SHP77 (cell line): ENCODE results near the gene HIPK4.
"Not testable (repeated sequence)": the region's sequence is repeated elsewhere in the genome, so short reads cannot be mapped to it uniquely, and the experiment has no call there.

ENCODE experiments used
- DNase-seq, 2 experiments: peaks; one replicate each; lab custom pipeline; 2025; lab: John Stamatoyannopoulos, UW

HIPK4 gene

GRCh38 chr19:40417643-40417981 is 27.6 kb upstream of the HIPK4 start:
- DNase-seq, result no peak

GRCh38 chr19:40416918-40417642 is 27.1 kb upstream of the HIPK4 start:
- DNase-seq, result no peak

- DNase-seq, result no peak
Measured at GRCh38 chr19:40415768-40416167, 25.8 kb upstream of the HIPK4 start.

DNA sequence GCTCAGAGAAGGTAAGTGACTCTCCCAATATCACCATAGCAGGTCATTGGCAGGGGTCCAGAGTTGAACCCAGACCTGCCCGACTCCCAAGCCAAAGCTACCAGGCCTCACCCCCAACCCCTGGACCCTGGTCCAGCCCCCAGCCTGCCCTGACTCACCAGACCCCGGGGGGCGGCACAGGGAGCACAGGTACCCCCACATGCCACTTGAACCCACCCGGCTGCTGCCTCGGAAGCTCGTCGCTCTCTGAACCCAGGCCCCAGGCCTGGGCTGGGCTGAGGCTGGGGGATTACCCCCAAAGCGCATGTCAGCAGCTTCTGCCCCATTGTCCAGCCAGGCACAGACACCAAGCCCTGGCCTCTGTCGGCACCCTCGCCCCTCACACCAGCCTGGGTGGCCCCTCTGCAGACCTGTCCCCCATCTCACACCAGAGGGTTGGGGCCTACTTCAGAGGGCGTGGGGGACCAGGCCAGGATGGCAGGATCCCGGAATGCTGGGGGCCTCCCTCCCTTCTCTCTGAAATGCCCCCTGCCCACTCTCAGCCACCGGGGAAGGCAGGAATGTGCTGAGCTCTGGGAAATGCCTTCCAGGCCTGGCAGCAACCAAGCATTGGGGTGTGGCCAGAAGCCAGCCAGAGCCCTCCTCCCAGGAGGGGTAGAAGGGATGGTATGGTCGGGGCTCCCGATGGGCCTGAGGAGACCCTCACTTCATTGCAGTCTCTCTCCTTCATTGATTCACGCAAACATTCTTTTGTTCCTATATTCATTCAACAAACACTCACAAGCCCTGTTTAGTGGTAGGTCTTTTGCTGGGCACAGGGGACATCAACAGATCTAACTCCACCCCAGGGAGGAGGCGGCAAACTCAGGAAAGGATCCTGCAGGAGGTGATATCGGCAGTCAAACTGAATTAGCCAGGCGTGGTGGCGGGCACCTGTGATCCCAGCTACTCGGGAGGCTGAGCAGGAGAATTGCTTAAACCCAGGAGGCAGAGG is 24.9 kb upstream of the HIPK4 start:
- no peak for DNase-seq

- no peak for DNase-seq
Measured at GRCh38 chr19:40413291-40413845, 23.4 kb upstream of the HIPK4 start, which contains the start of gene PRX. TSS of gene PRX (minus strand) at chr19:40413378. CDS start at chr19:40407932, 5,446 bp downstream.

DNA sequence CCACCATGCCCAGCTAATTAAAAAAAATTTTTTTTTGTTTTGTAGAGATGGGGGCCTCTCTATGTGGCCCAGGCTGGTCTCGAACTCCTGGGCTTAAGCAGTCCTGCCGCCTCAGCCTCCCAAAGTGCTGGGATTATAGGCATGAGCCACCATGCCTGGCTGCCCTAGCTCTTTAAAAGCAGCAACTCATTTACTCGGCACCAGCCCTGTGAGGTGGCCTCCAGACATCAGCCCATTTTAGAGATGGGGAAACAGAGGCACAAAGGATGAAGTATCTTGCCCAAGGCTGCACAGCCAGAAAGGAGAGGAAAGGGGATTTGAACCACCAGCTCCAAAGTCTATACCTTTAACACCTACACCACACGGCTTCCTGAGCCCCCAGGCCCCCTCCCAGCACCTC is 22.9 kb upstream of the HIPK4 start:
- DNase-seq, result no peak

DNA sequence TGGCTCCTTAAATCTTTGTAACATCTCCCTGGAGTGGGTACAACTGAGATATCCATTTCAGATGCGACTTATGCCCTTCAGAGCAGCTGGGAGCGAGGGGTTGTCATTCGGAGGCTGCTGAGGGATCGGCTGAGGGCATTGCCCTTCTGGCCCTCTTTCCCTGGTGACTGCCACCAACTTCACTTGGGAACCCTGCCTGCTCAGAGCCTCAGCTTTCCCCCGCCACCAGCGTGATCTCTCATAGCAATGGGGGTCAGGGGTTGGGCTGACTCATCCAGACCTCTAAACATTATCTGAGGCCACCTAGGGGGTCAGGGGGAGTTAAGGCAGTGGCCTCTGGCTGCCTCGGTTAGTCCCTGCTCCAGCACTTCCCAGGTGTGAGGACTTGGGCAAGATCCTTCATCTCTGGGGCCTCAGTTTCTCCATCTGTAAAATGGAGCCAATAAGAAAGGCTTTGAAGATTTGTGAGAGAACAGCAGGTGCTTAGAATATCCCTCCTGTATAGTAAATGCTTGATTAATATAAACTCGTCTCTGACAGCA is 22.0 kb upstream of the HIPK4 start:
- DNase-seq, result no peak

- no peak for DNase-seq
Measured at GRCh38 chr19:40411125-40411842, 21.3 kb upstream of the HIPK4 start.

DNA sequence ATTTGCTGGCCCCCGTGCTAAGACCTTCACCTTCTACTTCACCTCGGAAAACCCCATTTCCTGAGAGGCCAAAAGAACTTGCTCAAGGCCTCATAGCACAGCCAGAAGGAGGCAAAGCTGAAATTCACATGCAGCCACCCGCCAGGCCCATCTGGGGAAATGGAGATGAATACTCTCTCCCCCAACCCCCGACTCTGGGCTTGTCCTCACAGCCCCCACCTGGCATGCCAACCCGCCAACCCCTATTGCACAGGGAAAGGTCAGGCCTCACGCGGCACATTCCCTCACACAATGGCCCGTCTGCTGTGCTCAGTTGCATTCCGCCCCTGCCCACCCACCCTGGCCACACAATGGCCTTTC is 20.0 kb upstream of the HIPK4 start:
- DNase-seq, result no peak

DNA sequence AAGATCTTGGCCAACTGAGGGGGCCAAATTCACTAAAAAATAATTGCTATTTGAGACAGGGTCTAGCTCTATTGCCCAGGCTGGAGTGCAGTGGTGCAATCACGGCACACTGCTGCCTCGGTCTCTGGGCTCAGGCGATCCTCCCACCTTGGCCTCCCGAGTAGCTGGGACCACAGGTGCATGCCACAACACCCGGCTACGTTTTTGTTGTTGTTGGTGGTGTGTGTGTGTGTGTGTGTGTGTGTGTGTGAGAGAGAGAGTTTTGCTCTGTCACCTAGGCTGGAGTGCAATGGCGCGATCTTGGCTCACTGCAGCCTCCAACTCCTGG is 18.6 kb upstream of the HIPK4 start:
- DNase-seq, result not testable (repeated sequence)

DNA sequence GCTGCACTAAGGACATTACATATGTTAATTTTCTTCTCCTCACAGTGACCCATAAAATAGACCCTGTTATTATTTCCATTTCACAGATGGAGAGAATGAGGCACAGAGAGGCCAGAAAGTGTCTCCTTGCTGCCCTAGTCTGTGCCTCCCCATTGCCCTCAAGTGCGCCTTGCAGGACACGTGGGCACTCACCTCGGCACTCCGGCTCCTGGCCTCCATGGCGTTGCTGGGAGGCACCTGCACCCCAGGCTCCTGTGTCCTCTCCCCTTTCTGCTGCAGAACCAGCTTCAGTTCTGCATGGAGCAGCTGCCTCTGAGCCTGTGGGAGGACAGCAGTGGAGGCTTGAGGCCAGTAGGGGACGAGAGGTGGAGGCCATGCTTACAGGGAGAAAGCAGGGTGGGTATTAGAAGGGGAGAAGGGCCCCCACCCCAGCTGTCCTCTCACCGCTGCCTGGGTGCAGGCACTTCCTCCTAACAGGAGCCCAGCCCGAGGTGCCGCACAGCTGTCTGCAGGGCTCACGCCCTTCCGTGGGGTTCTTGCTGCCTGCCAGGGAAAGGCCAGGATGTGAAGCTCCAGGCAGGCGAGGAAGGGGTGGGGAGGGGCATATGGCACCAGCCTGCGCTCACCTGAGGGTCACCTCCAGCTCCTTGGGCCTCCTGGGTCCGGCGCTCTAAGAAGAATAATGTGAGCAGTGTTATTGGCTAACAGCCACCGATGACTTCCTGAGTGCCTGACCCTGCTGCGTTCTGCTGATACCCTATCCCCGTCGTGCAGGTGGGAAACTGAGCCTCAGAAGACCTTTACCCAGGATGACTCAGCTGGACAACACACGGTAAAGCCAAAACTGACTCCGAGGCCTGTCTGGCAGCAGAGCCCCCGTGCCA is 18.0 kb upstream of the HIPK4 start:
- no peak for DNase-seq

DNA sequence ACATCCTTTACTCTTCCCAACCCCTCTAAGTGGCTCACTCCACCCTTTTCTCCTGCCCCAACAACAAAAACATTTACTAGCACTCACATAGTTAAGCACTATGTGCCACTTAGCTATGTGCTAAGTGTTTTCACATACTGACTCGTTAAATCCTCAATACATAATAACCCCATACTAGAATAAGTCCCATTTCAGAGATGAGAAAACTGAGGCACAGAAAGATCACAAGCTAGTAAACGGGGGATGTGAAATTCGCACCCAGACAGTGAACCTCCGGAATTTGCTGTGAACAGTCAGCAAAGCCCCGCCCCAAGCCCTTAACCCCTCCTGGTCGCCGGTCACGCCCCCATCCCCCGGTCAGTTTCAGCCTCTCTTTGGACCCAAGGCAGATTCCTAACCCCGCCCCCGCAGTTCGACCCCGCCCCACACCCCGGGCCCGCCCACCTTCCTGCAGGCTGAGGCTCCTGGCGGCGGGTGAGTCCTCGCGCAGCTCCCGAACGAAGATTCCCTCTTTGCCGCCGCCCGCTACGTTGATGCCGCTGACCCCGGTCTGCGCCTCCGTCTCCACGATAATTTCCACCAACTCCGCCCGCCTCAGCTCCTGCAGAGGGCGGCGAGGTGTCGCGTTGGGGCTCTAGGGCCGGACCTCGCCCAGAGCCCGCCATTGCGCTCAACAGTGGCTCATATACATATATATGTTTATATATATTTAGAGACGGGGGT is 13.4 kb upstream of the HIPK4 start:
- DNase-seq, result peak; percentile 89 to 91

DNA sequence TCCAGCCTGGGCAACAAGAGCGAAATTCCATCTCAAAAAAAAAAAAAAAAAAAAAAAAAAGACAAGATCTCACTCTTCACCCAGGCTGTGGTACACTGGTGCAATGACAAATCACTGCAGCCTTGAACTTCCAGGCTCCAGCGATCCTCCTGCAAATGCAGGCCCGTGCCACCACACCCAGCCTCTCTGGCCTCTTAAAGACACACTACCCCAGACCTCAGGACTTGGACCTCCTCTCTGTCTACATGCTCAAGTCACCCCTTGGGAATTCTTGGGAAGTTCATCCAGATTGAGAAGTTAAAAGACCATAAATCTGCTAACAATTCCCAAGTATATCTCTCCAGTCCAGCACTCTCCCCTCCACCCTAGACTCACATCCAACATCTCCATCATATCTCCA is 10.6 kb upstream of the HIPK4 start:
- DNase-seq, result no peak

DNA sequence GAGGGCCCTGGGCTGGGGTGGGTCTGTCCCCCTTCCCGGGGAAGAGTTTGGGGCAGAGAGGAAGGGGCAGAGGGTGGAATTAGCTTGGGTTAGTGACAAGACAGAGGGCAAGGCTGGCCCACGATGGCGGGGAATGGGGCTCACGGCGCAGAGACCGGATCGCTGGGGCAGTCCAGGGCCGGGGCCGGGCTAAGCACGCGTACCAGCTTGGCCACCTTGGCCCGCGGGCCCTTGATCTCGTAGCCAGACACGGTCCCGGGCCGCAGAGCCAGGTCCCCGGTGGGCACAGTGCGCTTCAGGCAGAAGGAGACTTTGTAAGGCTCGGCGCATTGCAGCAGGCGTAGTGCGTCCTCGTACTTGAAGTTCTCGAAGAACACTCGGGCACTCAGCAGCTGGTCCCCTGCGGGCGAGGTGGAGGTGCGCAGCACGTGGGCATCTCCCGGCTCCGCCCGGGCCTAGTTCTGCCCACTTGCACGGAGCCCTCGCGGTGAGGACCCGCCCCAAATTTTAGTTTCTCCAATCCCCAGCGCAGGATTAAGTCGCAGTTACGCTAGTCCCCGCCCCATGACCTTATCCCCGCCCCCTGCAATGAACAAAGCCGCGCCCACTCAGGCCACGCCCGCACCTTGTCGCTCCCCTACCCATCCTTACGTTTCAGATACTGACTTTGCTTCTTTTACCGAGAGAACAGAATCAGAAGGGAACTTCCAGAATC is 8.6 kb upstream of the HIPK4 start:
- no peak for DNase-seq

DNA sequence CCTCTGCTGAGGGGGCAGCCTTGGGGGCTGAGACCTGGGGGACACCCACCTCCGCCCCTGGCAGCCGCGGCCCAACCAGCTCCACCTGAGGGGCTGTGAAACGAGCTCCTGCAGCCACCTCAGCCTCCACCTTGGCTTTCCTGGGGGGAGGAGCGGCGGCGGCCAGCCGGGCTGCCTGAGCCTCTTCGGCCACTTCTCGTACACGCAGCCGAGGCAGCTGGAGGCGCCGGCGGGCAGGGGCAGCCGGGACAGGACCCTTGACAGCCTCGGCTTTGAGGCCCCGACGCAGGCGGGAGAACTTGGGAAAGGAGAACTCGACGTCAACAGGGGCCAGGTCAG is 7.6 kb upstream of the HIPK4 start:
- no peak for DNase-seq

- no peak for DNase-seq
Measured at GRCh38 chr19:40396886-40397567, 7.0 kb upstream of the HIPK4 start.

GRCh38 chr19:40395956-40396355 is 6.0 kb upstream of the HIPK4 start:
- no peak for DNase-seq

GRCh38 chr19:40394816-40395210 is 4.8 kb upstream of the HIPK4 start:
- no peak for DNase-seq
